ENCODE results near the gene SEMA6C. TPM values are rescaled to one million over a fixed set of nuclear protein-coding genes. Genes with fewer than 3 reads are reported as not detected.
"Not testable (repeated sequence)": the region's sequence is repeated elsewhere in the genome, so short reads cannot be mapped to it uniquely, and the experiment has no call there.

SEMA6C gene
- total RNA-seq, 1 experiment from 2014 or later = 2.0 TPM

DNA sequence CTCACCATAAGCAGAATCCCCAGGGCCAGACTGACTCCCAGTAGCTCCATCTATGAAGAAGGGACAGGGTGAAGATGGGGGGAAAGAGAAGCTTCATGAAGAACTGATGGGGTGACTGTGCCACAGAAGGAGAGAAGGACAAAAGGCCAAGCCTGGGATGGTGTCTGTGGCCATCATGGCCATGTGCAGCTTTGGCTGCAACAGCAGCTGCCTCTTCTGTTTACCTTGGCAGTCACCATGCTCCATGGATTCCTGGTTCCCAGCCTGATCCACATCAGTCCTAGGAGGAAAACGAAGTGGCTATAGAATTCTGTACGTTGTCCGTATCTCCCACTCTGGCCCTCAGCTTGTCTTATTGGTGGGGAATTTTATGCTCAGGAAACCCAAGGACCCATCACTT lies 12.0 kb downstream of the SEMA6C start:
- in situ Hi-C loops (cut with HindIII; ENCODE audit: low sequenced_read_pairs) = no loop called here
- no peak for DNase-seq (ENCODE audit: low spot score)

DNA sequence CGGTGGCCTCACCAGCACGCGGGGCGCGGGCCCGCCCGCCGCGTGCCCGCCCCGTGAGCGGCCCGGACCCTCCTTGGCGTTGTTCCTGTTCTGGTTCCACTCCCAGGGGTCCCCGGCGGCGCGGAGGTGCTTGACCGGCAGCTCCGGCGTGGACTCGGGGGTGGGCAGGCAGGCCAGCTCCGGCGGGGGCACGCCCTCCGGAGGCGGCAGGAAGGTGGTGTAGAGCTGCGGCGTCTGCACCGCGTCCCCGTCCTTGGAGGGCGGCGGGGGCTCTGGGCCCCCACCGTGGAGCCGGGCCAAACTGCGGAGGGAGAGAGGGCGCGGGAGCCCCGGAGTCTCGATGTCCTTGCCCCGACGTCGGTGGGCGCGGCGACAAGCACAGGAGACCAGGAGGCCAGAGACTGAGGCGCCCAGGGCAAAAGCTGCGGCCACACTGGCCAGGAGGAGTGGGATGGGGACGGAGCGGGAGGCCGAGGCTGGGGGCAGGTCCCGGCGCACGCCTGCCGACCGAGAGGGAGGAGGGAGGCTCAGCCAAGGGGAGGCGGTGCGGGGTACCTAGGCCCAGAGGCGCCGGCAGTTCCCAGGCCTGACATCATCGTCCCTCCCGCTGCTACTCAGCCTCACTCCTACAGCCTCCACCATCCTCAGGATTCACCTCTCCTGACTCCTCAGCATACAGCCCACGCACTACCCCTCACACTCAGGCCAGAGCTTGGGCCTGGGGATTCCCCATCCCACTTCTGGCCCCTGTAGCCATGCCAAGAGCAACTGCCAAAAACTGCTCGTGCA lies 13.2 kb downstream of the SEMA6C start:
- in situ Hi-C loops (cut with HindIII; ENCODE audit: low sequenced_read_pairs) = no loop called here
- no peak for DNase-seq (ENCODE audit: low spot score)

GRCh38 chr1:151132335-151133017 lies 14.0 kb downstream of the SEMA6C start:
- in situ Hi-C loops (cut with HindIII; ENCODE audit: low sequenced_read_pairs) = no loop called here
- no peak for DNase-seq (ENCODE audit: low spot score)

DNA sequence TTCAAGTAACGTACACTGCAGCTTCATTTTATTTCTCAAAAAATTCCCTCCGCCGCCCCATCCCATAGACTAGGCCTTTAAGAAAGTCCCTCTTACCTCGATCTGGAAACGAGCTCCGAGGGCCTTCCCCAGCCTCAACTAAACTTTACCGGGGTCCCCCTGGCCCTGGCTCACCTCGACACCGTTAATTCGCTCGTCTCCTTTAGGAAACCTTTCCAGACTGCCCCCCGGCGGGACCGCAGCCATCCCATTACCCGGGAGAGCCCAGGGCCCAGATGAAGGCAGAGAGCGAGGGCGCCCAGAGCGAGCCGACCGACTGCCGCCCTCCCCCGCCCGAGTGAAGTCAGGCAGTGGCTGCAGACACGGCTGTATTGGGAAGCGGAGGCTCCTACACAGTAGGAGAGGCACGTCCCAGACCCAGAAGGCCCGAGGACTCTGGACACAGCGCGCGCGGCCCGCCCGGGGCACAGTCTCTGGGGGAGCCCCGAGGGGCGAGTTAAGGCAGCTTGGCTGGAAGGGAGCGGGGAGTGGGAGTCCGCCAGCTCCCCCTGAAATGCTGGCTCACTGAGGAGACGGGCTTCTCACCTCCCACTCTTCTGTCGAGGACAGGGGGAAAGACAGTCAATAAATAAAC lies 14.6 kb downstream of the SEMA6C start:
- in situ Hi-C loops (cut with HindIII; ENCODE audit: low sequenced_read_pairs) = no loop called here
- DNase-seq (ENCODE audit: low spot score) = no peak

DNA sequence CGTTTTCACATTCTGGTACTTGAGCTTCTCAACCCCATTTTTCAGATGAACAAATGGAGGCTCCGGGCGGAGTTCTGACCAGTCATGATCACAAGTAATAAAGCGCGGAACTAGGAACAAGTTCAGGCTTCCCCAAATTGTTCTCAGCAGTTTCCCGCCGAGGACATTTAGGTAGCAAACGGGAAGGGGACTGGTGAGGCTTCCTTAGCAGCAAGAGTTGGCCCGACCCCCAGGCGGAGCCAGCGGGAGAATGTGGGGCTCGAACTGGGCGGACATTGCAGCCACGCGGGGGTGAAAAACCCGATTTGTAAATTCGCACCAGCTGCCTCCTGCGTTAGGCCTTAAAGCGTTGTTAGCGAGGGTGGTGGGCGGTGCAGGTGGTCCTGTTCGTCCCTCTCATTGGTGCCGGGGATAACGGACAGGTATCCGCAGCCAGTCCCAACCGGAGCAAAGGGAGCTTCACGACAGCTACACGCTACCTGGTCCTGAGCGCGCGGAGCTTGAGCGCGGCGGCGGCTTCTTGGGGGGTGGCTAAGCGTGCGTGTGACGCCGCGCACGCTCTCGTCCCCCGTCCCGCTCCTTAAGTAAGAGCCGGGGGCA lies 15.3 kb downstream of the SEMA6C start:
- DNase-seq (ENCODE audit: low spot score) = peak; percentile 96
- in situ Hi-C loops (cut with HindIII; ENCODE audit: low sequenced_read_pairs) = no loop called here

DNA sequence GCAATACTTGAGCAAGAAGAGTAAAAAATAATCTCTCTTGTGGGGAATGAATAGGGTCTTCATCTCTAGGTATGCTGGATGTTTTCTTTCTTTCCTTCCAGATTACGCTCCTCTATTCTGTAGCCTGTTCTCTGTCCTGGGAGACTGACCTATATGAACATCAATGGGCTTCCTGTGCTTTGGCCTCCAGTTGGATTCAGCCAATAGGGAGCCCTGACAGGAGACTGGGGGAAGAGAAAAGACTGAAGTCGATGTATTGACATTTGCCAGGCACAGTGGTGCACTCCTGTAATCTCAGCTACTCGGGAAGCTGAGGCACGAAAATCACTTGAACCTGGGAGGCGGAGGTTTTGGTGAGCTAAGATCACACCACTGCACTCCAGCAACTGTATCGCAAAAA lies 17.6 kb downstream of the SEMA6C start:
- in situ Hi-C loops (cut with HindIII; ENCODE audit: low sequenced_read_pairs) = no loop called here
- DNase-seq (ENCODE audit: low spot score) = no peak

GRCh38 chr1:151124763-151125403 lies 21.5 kb downstream of the SEMA6C start:
- in situ Hi-C loops (cut with HindIII; ENCODE audit: low sequenced_read_pairs) = no loop called here
- DNase-seq (ENCODE audit: low spot score) = no peak

GRCh38 chr1:151113877-151114276 lies 32.6 kb downstream of the SEMA6C start:
- in situ Hi-C loops (cut with HindIII; ENCODE audit: low sequenced_read_pairs) = no loop called here
- no peak for DNase-seq (ENCODE audit: low spot score)

DNA sequence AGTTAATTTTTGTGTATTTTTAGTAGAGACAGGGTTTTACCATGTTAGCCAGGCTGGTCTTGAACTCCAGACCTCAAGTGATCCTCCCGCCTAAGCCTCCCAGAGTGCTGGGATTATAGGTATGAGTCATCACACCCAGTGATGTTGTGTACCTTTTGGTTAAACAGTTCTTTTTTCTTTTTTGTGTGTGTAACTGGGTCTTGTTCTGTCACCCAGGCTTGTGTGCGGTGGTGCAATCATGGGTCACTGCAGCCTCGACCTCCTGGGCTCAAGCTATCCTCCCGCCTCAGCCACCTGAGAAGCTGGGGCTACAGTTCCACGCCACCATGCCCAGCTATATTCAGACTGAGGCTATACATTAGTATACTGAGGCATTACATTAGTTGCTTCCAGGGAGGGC lies 38.1 kb downstream of the SEMA6C start:
- DNase-seq (ENCODE audit: low spot score) = no peak
- in situ Hi-C loops (cut with HindIII; ENCODE audit: low sequenced_read_pairs) = no loop called here

DNA sequence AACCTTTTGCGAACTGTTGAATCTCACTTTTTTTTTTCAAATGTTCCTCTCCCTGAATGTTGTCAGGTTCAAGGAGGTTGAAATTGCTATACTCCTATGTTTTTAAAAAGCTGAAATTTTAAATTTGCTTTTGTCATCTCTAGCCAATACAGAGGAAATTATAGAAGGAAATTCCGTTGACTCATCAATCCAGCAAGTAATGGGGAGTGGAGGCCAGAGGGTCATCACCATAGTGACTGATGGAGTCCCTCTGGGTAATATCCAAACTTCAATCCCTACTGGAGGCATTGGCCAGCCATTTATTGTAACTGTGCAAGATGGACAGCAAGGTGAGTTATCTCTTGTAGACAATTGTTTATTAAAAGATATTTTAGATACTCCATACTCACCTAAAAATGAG lies 39.5 kb downstream of the SEMA6C start:
- DNase-seq (ENCODE audit: low spot score) = no peak
- in situ Hi-C loops (cut with HindIII; ENCODE audit: low sequenced_read_pairs) = no loop called here

DNA sequence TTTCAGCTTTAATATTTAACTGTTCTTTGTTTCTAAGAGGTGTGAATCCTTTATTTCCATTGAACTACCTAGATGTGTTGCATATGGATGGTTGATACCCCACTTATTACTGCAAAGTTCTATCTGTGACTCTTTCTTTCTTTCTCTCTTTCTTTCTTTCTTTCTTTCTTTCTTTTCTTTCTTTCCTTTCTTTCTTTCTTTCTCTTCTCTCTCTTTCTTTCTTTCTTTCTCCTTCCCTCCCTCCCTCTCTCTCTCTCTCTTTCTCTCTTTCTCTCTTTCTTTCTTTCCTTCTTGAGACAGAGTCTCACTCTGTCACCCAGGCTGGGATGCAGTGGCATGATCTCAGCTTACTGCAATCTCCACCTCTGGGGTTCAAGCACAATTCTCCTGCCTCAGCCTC lies 41.8 kb downstream of the SEMA6C start:
- in situ Hi-C loops (cut with HindIII; ENCODE audit: low sequenced_read_pairs) = no loop called here
- no peak for DNase-seq (ENCODE audit: low spot score)

DNA sequence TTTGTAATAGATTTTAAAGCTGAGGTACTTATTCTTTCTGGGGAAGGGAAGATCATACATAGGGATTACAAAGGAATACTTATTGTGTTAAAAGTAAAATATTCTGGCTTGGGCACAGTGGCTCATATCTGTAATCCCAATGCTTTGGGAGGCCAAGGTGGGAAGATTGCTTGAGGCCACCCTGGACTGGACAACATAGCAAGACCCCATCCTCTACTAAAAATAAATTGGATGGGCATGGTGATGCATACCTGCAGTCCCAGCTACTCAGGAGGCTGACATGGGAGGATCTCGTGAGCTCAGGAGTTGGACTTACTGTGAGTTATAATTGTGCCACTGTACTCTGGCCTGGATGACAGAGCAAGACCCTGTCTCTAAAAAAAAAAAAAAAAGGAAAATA lies 48.3 kb downstream of the SEMA6C start:
- in situ Hi-C loops (cut with HindIII; ENCODE audit: low sequenced_read_pairs) = loop anchor here (10.0 kb wide), 1 partner anchor 167 kb away; no protein-coding TSS in a partner anchor

GRCh38 chr1:151097426-151097825 lies 49.0 kb downstream of the SEMA6C start:
- in situ Hi-C loops (cut with HindIII; ENCODE audit: low sequenced_read_pairs) = loop anchor here (10.0 kb wide), 1 partner anchor 167 kb away; no protein-coding TSS in a partner anchor

More for the DNA sequence above, 48.3 kb downstream of the SEMA6C start:
- no peak for DNase-seq (ENCODE audit: low spot score)

GRCh38 chr1:151085953-151086559 lies 60.4 kb downstream of the SEMA6C start:
- DNase-seq (ENCODE audit: low spot score) = no peak
- in situ Hi-C loops (cut with HindIII; ENCODE audit: low sequenced_read_pairs) = no loop called here

More at GRCh38 chr1:151097426-151097825, 49.0 kb downstream of the SEMA6C start:
- DNase-seq (ENCODE audit: low spot score) = not testable (repeated sequence)

Other genes with a start within 250 kb of the SEMA6C start
- 28.2 and 33.5 TPM in 2 replicates for gene SETDB1, start 220.3 kb downstream of the SEMA6C start, total RNA-seq (2014; rRNA removed; shearing (Covaris generic))
- gene CERS2, start 171.8 kb downstream of the SEMA6C start, total RNA-seq (2014; rRNA removed; shearing (Covaris generic)) = 38.3 and 68.8 TPM in 2 replicates
- 2.7 and 3.6 TPM in 2 replicates for gene ANXA9, start 164.3 kb downstream of the SEMA6C start, total RNA-seq (2014; rRNA removed; shearing (Covaris generic))
- 8.1 and 12.7 TPM in 2 replicates for gene MINDY1, start 139.7 kb downstream of the SEMA6C start, total RNA-seq (2014; rRNA removed; shearing (Covaris generic))
- 9.4 and 12.0 TPM in 2 replicates for gene PRUNE1, start 138.2 kb downstream of the SEMA6C start, total RNA-seq (2014; rRNA removed; shearing (Covaris generic))
- gene BNIPL, start 110.0 kb downstream of the SEMA6C start, total RNA-seq (2014; rRNA removed; shearing (Covaris generic)) = not detected in 2 replicates
- gene C1orf56, start 98.9 kb downstream of the SEMA6C start, total RNA-seq (2014; rRNA removed; shearing (Covaris generic)) = 0.07 TPM in 1 of 2 replicates, not detected in the other
- gene CDC42SE1, start 87.0 kb downstream of the SEMA6C start, total RNA-seq (2014; rRNA removed; shearing (Covaris generic)) = 54.4 and 84.6 TPM in 2 replicates
- gene MLLT11, start 86.2 kb downstream of the SEMA6C start, total RNA-seq (2014; rRNA removed; shearing (Covaris generic)) = 8.1 and 11.0 TPM in 2 replicates
- gene GABPB2, start 75.9 kb downstream of the SEMA6C start, total RNA-seq (2014; rRNA removed; shearing (Covaris generic)) = 4.6 and 7.8 TPM in 2 replicates
- not detected in 2 replicates for gene TNFAIP8L2, start 10.0 kb upstream of the SEMA6C start, total RNA-seq (2014; rRNA removed; shearing (Covaris generic))
- 6.2 and 8.9 TPM in 2 replicates for gene LYSMD1, start 19.3 kb upstream of the SEMA6C start, total RNA-seq (2014; rRNA removed; shearing (Covaris generic))
- gene SCNM1, start 19.5 kb upstream of the SEMA6C start, total RNA-seq (2014; rRNA removed; shearing (Covaris generic)) = 44.3 and 57.7 TPM in 2 replicates
- not detected in 2 replicates for gene TMOD4, start 29.4 kb upstream of the SEMA6C start, total RNA-seq (2014; rRNA removed; shearing (Covaris generic))
- gene VPS72, start 43.6 kb upstream of the SEMA6C start, total RNA-seq (2014; rRNA removed; shearing (Covaris generic)) = 71.9 and 80.9 TPM in 2 replicates
- gene PIP5K1A, start 51.9 kb upstream of the SEMA6C start, total RNA-seq (2014; rRNA removed; shearing (Covaris generic)) = 39.1 and 60.1 TPM in 2 replicates
- 242 and 285 TPM in 2 replicates for gene PSMD4, start 108.1 kb upstream of the SEMA6C start, total RNA-seq (2014; rRNA removed; shearing (Covaris generic))
- gene ZNF687, start 135.7 kb upstream of the SEMA6C start, total RNA-seq (2014; rRNA removed; shearing (Covaris generic)) = 14.6 and 20.3 TPM in 2 replicates
- gene PI4KB, start 180.8 kb upstream of the SEMA6C start, total RNA-seq (2014; rRNA removed; shearing (Covaris generic)) = 19.1 and 40.6 TPM in 2 replicates
- gene RFX5, start 200.6 kb upstream of the SEMA6C start, total RNA-seq (2014; rRNA removed; shearing (Covaris generic)) = 102 and 125 TPM in 2 replicates
- 0.27 TPM in 1 of 2 replicates, not detected in the other for gene SELENBP1, start 226.1 kb upstream of the SEMA6C start, total RNA-seq (2014; rRNA removed; shearing (Covaris generic))

Measured in G401 (cell line).